Kidney epithelial cell (primary cell): ENCODE results near the gene DMXL1. TPM values are rescaled to one million over a fixed set of nuclear protein-coding genes. Genes with fewer than 3 reads are reported as not detected.

Experiments
- DNase-seq: peaks from one replicate; pipeline ENCODE4 v3.0.0-alpha.2; 2010; ENCODE audit warnings: low read depth
- H3K27me3 ChIP-seq: 2 replicates; pipeline ENCODE4 v1.6.0; 2011; ENCODE audit warnings: low read length; ENCODE audit not compliant: control insufficient read depth, insufficient read depth
- H3K36me3 ChIP-seq: 2 replicates; pipeline ENCODE4 v1.5.1; 2011; ENCODE audit warnings: low read length; ENCODE audit not compliant: control insufficient read depth, insufficient read depth
- H3K4me3 ChIP-seq: 2 replicates; pipeline ENCODE4 v1.5.1; 2011; ENCODE audit warnings: low read depth, mild to moderate bottlenecking, control low read depth, low read length
- CTCF ChIP-seq: IDR thresholded peaks from 2 replicates; pipeline ENCODE4 v1.5.1; 2011; ENCODE audit warnings: mild to moderate bottlenecking, moderate library complexity, low read length, control low read depth, inconsistent platforms; ENCODE audit not compliant: insufficient read depth, poor library complexity, severe bottlenecking
- total RNA-seq: library from RNA; depleted of rRNA; stranded (reverse); fragments of >200 nt; gene quantifications from 2 replicates; pipeline ENCODE4 v1.2.3, GENCODE V29; 2015

The DMXL1 gene
- total RNA-seq, 1 donor from 2014 or later: 20.8 TPM

GRCh38 chr5:119291056-119291455 is 220.2 kb downstream of the DMXL1 start:
- H3K27me3 ChIP-seq: no peaks in the 10 kb centered on the region
- no peak for DNase-seq
- TF ChIP-seq CTCF: no peak

GRCh38 chr5:119291877-119292276 is 221.0 kb downstream of the DMXL1 start:
- no peak for TF ChIP-seq CTCF
- Histone ChIP-seq H3K36me3 (no peaks in the 10 kb centered on the region), H3K27me3 (no peaks in the 10 kb centered on the region), H3K4me3 (no peak overlapping the region)
- DNase-seq: no peak

More at GRCh38 chr5:119291056-119291455, 220.2 kb downstream of the DMXL1 start:
- Histone ChIP-seq H3K4me3 (no peak overlapping the region), H3K36me3 (peaks cover 1% of the 10 kb centered on the region)

- no peak overlapping the region for H3K4me3 ChIP-seq
- no peaks in the 10 kb centered on the region for H3K27me3 ChIP-seq
- DNase-seq: no peak
- no peak for TF ChIP-seq CTCF
- no peaks in the 10 kb centered on the region for H3K36me3 ChIP-seq
Observed at GRCh38 chr5:119292701-119293515, 222.0 kb downstream of the DMXL1 start.

GRCh38 chr5:119293516-119293829 is 222.6 kb downstream of the DMXL1 start:
- H3K27me3 ChIP-seq: no peaks in the 10 kb centered on the region
- no peak overlapping the region for H3K4me3 ChIP-seq
- DNase-seq: no peak
- TF ChIP-seq CTCF: no peak
- no peaks in the 10 kb centered on the region for H3K36me3 ChIP-seq

Other genes starting within 250 kb of the DMXL1 start
- gene DTWD2, start 82.5 kb upstream of the DMXL1 start, total RNA-seq: 5.3 and 7.9 TPM in 2 replicates